ENCODE results near the gene TCP11L2.

DNA sequence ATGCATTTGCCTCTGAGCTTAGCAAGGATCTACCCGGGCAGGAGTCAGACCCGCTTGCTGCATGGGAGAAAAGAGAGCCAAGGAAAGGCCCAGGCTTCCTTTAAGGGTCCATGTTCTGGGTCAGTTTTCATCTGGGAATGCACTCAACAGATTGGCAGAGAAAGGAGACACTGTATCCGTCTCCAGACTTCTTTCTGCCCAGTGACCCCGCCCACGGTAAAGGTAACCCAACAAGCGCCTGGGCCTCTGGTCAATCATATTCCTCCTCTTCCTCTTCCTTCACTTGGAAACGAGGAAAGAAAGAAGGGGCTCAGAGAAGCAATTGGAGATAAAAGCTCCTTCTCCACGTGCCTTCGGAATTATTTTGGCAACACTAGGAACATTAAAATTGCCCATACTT lies 27.1 kb upstream of the TCP11L2 start:
- TF ChIP-seq, protein P1, sequence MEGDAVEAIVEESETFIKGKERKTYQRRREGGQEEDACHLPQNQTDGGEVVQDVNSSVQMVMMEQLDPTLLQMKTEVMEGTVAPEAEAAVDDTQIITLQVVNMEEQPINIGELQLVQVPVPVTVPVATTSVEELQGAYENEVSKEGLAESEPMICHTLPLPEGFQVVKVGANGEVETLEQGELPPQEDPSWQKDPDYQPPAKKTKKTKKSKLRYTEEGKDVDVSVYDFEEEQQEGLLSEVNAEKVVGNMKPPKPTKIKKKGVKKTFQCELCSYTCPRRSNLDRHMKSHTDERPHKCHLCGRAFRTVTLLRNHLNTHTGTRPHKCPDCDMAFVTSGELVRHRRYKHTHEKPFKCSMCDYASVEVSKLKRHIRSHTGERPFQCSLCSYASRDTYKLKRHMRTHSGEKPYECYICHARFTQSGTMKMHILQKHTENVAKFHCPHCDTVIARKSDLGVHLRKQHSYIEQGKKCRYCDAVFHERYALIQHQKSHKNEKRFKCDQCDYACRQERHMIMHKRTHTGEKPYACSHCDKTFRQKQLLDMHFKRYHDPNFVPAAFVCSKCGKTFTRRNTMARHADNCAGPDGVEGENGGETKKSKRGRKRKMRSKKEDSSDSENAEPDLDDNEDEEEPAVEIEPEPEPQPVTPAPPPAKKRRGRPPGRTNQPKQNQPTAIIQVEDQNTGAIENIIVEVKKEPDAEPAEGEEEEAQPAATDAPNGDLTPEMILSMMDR (IDR thresholded peaks at IDR 0.05; ENCODE audit: insufficient read depth, low read depth, low read length): no peak
- no peak for TF ChIP-seq EZH2 (IDR thresholded peaks at IDR 0.05; ENCODE audit: insufficient read depth, low read length)

Data from astrocyte (in vitro differentiated cells and primary cell).